SJCRH30 (cell line): ENCODE results near the gene CHTF18. TPM values are rescaled to one million over a fixed set of nuclear protein-coding genes. Genes with fewer than 3 reads are reported as not detected.
"Not testable (repeated sequence)": the region's sequence is repeated elsewhere in the genome, so short reads cannot be mapped to it uniquely, and the experiment has no call there.

Source experiments
- DNase-seq, 2 experiments: peaks; one replicate each; pipeline ENCODE4 v3.0.0-alpha.2; 2015 to 2020
- H3K27ac ChIP-seq: fragments of 250-450 bp; sonication (Bioruptor Pico); 2 replicates; pipeline ENCODE4 v1.5.1; 2020; ENCODE audit warnings: mild to moderate bottlenecking, moderate library complexity
- H3K27me3 ChIP-seq: fragments of 250-450 bp; sonication (Bioruptor Pico); 2 replicates; pipeline ENCODE4 v1.5.1; 2020; ENCODE audit warnings: mild to moderate bottlenecking, moderate library complexity
- H3K36me3 ChIP-seq: fragments of 250-450 bp; sonication (Bioruptor Pico); 2 replicates; pipeline ENCODE4 v1.5.1; 2020; ENCODE audit warnings: mild to moderate bottlenecking, moderate library complexity
- H3K4me1 ChIP-seq: fragments of 250-450 bp; sonication (Bioruptor Pico); 2 replicates; pipeline ENCODE4 v1.5.1; 2020; ENCODE audit warnings: mild to moderate bottlenecking, moderate library complexity
- H3K4me3 ChIP-seq: fragments of 250-450 bp; sonication (Bioruptor Pico); 2 replicates; pipeline ENCODE4 v1.5.1; 2020; ENCODE audit warnings: mild to moderate bottlenecking, moderate library complexity
- H3K9me3 ChIP-seq: fragments of 250-450 bp; sonication (Bioruptor Pico); replicated peaks from 2 replicates; pipeline ENCODE4 v1.5.1; 2020; ENCODE audit warnings: mild to moderate bottlenecking, moderate library complexity
- total RNA-seq: library from RNA; depleted of rRNA; stranded (reverse); fragments of >200 nt; shearing (Covaris generic); gene quantifications from 2 replicates; pipeline ENCODE4 v1.2.3, GENCODE V29; 2014

The CHTF18 gene
- total RNA-seq, 1 experiment from 2014 or later: 46.0 TPM

- no peak for DNase-seq
Observed at GRCh38 chr16:824601-825000, 36.2 kb downstream of the CHTF18 start.

GRCh38 chr16:825341-826061 lies 37.1 kb downstream of the CHTF18 start:
- Histone ChIP-seq H3K27ac (no peak overlapping the region), H3K4me1 (peaks cover 14% of the 10 kb centered on the region; the same call in 1 of the 2 replicates), H3K36me3 (no peaks in the 10 kb centered on the region), H3K27me3 (peaks cover 7% of the 10 kb centered on the region; the same call in 1 of the 2 replicates), H3K4me3 (peak overlapping the region; percentile 43), H3K9me3 (peaks cover 5% of the 10 kb centered on the region; the same call in 1 of the 2 replicates)
- DNase-seq: peak; percentile 64 to 73

More at GRCh38 chr16:824601-825000, 36.2 kb downstream of the CHTF18 start:
- no peaks in the 10 kb centered on the region for H3K36me3 ChIP-seq
- H3K27me3 ChIP-seq: peaks cover 7% of the 10 kb centered on the region; the same call in 1 of the 2 replicates
- no peak overlapping the region for H3K27ac ChIP-seq
- peaks cover 14% of the 10 kb centered on the region; the same call in 1 of the 2 replicates for H3K4me1 ChIP-seq
- H3K9me3 ChIP-seq: peaks cover 5% of the 10 kb centered on the region; the same call in 1 of the 2 replicates
- H3K4me3 ChIP-seq: no peak overlapping the region

DNA sequence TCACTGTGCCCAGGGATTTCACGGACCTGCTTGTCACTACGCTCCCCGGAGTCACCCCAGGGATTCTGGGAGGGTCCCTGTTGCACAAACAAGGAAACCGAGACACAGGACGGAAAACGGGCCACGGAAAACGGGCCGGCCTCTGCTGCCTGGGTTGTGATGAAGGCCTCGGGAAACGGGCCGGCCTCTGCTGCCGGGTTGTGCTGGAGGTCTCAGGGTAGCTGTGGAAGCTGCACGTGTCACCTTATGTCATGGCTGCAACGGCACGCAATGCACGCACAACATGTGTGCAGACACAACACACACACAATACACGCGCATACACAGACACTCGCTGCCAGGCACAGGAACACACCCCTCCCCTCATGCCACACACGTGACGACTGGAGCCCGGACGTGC lies 39.1 kb downstream of the CHTF18 start:
- DNase-seq: no peak
- no peak overlapping the region for H3K27ac ChIP-seq
- H3K4me3 ChIP-seq: no peak overlapping the region
- peaks cover 5% of the 10 kb centered on the region; the same call in 1 of the 2 replicates for H3K9me3 ChIP-seq
- peaks cover 7% of the 10 kb centered on the region; the same call in 1 of the 2 replicates for H3K27me3 ChIP-seq
- H3K4me1 ChIP-seq: peaks cover 14% of the 10 kb centered on the region; the same call in 1 of the 2 replicates
- H3K36me3 ChIP-seq: no peaks in the 10 kb centered on the region

DNA sequence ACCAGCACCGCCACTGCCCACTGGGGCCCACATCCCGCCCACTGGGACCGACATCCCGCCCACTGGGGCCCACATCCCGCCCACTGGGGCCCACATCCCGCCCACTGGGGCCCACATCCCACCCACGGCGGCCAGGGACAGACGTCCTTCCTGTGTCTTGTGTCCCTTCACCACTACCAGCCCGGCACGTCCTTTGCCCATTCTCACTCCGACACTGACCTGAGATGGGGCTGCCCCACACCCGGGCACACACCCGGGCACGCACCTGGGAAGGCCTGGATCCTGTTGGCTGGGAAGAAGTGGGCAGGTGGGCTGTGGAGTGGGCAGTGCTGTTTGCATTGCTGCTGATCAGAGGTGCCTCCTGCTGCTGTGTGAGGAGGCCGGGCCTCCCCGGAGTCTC lies 40.5 kb downstream of the CHTF18 start:
- DNase-seq: no peak
- Histone ChIP-seq H3K4me3 (no peak overlapping the region), H3K27ac (no peak overlapping the region), H3K4me1 (peaks cover 14% of the 10 kb centered on the region; the same call in 1 of the 2 replicates), H3K36me3 (no peaks in the 10 kb centered on the region), H3K27me3 (peaks cover 7% of the 10 kb centered on the region; the same call in 1 of the 2 replicates), H3K9me3 (peaks cover 2% of the 10 kb centered on the region; the same call in 1 of the 2 replicates)

- Histone ChIP-seq H3K27ac (no peak overlapping the region), H3K4me1 (peaks cover 9% of the 10 kb centered on the region; the same call in 1 of the 2 replicates), H3K36me3 (no peaks in the 10 kb centered on the region), H3K27me3 (peaks cover 7% of the 10 kb centered on the region; the same call in 1 of the 2 replicates), H3K4me3 (no peak overlapping the region), H3K9me3 (peaks cover 5% of the 10 kb centered on the region; the same call in 1 of the 2 replicates)
- no peak for DNase-seq
Observed at GRCh38 chr16:830107-830870, 41.9 kb downstream of the CHTF18 start.

DNA sequence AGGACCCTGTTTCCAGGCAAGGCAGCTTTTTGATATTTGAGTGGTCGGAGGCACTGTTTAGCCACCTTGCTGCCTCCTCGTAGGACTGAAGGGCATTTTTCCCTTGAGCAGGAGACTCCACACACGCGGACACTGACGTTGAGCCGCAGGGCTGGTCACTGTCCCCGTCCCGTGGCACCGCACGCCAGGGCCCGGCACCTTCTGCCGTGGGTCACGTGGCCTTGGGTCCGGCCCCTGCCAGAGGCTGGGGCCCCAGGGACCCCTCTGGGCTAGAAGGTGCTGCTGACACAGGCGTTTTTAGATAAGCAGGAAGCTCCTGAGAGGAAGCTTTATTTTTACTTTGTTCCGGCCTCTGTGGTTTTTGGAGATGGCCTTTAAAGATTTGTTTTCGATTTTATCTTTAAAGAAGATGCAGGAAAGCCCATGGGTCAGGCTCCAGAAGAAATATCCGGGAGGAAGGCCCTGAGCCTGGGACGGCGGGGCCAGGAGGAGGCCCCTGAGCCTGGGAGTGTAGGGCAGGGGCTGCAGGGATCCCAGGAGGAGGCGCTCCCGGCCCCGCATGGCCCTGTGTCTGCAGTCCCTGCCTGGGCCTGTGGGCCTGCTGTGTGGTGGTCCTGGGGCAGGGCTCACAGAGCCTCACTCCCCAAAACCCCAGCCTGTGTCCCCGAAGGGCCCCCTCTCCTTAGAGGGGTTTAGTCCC lies 42.6 kb downstream of the CHTF18 start:
- H3K36me3 ChIP-seq: no peaks in the 10 kb centered on the region
- no peak overlapping the region for H3K27ac ChIP-seq
- H3K9me3 ChIP-seq: peaks cover 5% of the 10 kb centered on the region
- peaks cover 3% of the 10 kb centered on the region; the same call in 1 of the 2 replicates for H3K27me3 ChIP-seq
- H3K4me1 ChIP-seq: peaks cover 2% of the 10 kb centered on the region; the same call in 1 of the 2 replicates
- H3K4me3 ChIP-seq: no peak overlapping the region
- DNase-seq: no peak

DNA sequence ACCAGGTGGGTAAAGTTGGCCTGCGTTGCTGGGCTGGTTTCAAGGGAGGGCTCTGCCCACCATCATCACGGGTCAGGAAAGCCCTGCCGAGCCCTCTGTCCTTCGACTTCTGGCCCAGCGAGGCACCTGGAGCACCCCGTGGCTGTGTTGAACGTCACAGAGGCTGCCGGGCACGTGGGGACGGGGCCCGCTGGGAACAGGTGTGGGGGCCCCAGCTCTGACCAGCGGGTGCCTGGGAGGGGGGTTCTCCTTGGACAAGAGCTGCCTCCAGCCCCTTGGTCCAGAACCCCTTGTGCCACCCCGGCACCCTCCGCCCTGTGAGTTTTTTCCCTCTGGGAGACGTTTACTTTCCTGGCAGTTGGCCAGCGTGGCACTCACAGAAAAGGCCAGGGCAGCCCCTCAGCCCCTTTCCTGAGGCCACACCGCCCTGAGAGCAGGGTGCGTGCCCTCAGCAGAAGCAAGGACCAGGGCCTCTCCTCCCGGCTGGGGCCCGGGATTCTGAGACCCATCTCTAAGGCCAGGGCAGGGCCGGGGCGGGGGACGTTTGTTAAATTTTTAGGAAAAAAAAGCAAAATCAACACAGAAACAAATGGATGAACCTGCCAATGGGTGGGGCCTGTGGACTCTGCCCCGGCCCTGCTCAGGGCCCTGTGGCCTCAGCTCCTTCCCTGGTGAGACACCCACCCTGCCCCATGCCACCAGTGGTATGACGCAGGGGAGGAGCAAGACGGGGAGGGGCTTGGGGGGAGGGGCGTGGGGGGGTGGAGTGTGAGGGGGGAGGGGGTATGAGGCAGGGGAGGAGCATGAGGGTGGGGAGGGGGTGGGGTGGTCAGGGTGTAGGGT lies 43.4 kb downstream of the CHTF18 start:
- no peaks in the 10 kb centered on the region for H3K27me3 ChIP-seq
- H3K9me3 ChIP-seq: peaks cover 13% of the 10 kb centered on the region
- H3K4me1 ChIP-seq: no peaks in the 10 kb centered on the region
- H3K36me3 ChIP-seq: no peaks in the 10 kb centered on the region
- no peak overlapping the region for H3K4me3 ChIP-seq
- no peak for DNase-seq
- H3K27ac ChIP-seq: no peak overlapping the region

DNA sequence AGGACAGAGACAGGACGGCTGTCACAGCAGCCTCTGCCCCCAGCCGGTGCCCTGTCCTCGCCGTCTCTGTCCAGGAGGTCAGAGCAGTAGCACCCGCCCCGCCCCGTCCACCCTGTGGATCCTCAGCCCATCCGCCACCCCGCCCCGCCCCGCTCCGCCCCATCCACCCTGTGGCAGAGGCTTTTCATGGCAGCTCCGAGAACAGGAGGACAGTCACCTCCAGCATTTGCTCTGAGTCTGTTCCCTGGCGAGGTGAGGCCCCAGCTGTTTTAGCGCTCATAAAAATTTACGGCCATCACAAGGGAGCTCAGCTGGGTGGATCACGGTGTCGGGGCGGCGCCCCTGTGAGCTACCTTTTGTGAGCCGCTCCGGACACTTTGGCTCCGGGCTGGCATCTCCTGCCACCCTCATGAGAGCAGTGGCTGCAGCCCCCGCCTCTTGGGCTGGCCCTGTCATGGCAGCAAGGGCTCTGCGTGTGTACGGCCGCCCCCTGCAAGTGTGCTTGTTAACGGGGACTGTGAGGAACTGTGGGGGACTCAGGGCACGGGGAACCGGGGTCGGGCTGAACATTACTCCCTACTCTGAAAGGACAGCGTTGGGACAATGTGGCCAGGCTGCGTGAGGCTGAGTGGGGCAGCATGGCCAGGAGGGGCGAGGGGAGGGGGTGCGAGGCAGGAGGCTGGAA lies 44.4 kb downstream of the CHTF18 start:
- no peaks in the 10 kb centered on the region for H3K4me1 ChIP-seq
- no peak overlapping the region for H3K27ac ChIP-seq
- H3K27me3 ChIP-seq: no peaks in the 10 kb centered on the region
- peak in 1 of 2 experiments; percentile 41 for DNase-seq
- H3K9me3 ChIP-seq: peaks cover 14% of the 10 kb centered on the region
- no peak overlapping the region for H3K4me3 ChIP-seq
- no peaks in the 10 kb centered on the region for H3K36me3 ChIP-seq

GRCh38 chr16:833411-833810 lies 45.0 kb downstream of the CHTF18 start:
- Histone ChIP-seq H3K36me3 (no peaks in the 10 kb centered on the region), H3K27me3 (no peaks in the 10 kb centered on the region), H3K4me1 (no peaks in the 10 kb centered on the region), H3K9me3 (peaks cover 14% of the 10 kb centered on the region), H3K27ac (no peak overlapping the region), H3K4me3 (no peak overlapping the region)
- no peak for DNase-seq

DNA sequence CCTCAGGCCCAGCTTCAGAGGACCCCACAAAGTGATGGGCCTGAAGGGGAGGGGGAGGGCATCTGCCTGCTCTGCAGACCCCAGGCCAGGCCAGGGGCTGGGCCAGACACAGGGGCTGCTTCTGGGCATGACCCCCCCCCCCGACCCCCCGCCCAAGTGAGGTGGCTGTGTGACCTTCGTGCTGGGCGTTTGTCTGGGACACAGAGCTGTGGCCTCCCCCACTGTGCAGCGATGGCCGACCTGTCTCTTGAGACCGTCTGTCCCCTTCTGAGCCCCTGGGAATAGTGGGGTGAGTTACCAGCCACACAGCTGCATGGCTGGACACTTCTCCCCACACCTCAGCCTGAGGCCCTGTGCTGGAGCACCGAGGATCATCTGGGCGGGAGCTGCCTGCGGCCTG lies 47.0 kb downstream of the CHTF18 start:
- no peak overlapping the region for H3K27ac ChIP-seq
- peaks cover 14% of the 10 kb centered on the region for H3K9me3 ChIP-seq
- no peaks in the 10 kb centered on the region for H3K36me3 ChIP-seq
- peaks cover 14% of the 10 kb centered on the region for H3K4me1 ChIP-seq
- DNase-seq: no peak
- H3K27me3 ChIP-seq: no peaks in the 10 kb centered on the region
- H3K4me3 ChIP-seq: no peak overlapping the region

- H3K9me3 ChIP-seq: peaks cover 14% of the 10 kb centered on the region
- DNase-seq: no peak
Observed at GRCh38 chr16:836221-836620, 47.8 kb downstream of the CHTF18 start.

DNA sequence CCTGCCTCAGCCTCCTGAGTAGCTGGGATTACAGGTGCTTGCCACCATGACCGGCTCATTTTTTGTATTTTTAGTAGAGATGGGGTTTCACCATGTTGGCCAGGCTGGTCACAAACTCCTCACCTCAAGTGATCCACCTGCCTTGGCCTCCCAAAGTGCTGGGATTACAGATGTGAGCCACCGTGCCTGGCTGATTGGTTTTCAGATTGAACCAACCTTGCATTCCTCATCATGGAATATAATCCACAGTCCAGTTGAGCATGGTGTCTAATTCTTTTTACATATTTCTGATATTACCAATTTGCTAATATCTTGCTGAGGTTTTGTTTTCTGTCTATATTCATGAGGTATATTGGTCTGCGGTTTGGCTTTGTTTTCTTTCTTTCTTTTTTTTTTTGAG lies 48.4 kb downstream of the CHTF18 start:
- not testable (repeated sequence) for DNase-seq, H3K36me3 ChIP-seq, H3K27ac ChIP-seq, H3K4me3 ChIP-seq, H3K27me3 ChIP-seq
- peaks cover 25% of the 10 kb centered on the region for H3K4me1 ChIP-seq
- peaks cover 14% of the 10 kb centered on the region for H3K9me3 ChIP-seq

More at GRCh38 chr16:836221-836620, 47.8 kb downstream of the CHTF18 start:
- H3K36me3 ChIP-seq: no peaks in the 10 kb centered on the region
- H3K27ac ChIP-seq: no peak overlapping the region
- no peak overlapping the region for H3K4me3 ChIP-seq
- peaks cover 22% of the 10 kb centered on the region for H3K4me1 ChIP-seq
- no peaks in the 10 kb centered on the region for H3K27me3 ChIP-seq

GRCh38 chr16:838741-839140 lies 50.3 kb downstream of the CHTF18 start:
- Histone ChIP-seq H3K27me3 (no peaks in the 10 kb centered on the region), H3K36me3 (no peaks in the 10 kb centered on the region), H3K9me3 (peaks cover 14% of the 10 kb centered on the region), H3K4me3 (no peak overlapping the region), H3K27ac (no peak overlapping the region), H3K4me1 (peaks cover 25% of the 10 kb centered on the region)
- no peak for DNase-seq
